ENCODE data around the gene CD247. TPM values are rescaled to one million over a fixed set of nuclear protein-coding genes. Genes with fewer than 3 reads are reported as not detected.
A peak's percentile ranks its signal among the peaks of the same experiment; 100 is the strongest.

The CD247 gene
- total and polyA plus RNA-seq, 9 of the 15 experiments (the other 6 are each of a cell fraction or from before 2014, with no cell fraction given), result 0.08 to 0.42 (median 0.28) TPM; not detected in 5

DNA sequence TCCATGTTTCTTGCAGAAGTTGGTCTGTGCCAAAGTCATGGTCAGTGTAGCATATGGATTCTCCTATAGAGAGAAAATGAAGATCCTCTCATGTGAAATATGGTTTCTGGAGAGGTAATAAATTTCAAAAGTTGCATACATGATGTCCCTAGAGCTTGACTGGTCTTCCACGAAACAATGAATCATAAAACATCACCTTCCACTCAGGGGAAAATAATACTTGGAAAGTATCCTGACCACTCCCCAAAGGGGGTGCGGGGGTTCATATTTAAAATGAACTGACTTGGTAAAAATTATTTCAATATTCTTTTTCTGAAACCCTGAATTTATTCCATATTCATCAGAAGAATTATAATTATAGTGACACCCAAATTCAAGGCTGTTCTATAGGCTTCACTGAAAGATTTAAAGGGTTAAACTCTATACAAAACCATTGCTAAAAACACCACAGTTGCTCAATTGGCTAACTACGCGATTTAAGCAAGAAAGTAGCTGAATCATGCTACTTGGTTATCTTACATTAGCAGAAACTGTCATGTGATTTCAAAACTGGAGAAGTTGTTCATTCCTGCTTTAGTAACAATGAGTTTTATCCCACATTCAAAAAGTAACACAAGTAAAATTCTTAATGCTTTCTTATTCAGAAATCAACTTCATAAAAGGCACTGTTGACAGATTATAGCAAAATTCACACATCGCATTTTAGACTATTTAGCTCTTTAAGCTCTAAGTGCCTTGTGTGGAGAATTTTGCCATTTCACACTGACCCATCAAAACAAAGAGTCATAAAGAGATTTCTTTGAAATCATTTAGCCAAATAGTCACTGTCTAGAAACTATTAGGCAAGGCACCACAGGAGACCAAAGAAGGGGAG lies 30.0 kb upstream of the CD247 start (continued):
- TF ChIP-seq, protein P1, sequence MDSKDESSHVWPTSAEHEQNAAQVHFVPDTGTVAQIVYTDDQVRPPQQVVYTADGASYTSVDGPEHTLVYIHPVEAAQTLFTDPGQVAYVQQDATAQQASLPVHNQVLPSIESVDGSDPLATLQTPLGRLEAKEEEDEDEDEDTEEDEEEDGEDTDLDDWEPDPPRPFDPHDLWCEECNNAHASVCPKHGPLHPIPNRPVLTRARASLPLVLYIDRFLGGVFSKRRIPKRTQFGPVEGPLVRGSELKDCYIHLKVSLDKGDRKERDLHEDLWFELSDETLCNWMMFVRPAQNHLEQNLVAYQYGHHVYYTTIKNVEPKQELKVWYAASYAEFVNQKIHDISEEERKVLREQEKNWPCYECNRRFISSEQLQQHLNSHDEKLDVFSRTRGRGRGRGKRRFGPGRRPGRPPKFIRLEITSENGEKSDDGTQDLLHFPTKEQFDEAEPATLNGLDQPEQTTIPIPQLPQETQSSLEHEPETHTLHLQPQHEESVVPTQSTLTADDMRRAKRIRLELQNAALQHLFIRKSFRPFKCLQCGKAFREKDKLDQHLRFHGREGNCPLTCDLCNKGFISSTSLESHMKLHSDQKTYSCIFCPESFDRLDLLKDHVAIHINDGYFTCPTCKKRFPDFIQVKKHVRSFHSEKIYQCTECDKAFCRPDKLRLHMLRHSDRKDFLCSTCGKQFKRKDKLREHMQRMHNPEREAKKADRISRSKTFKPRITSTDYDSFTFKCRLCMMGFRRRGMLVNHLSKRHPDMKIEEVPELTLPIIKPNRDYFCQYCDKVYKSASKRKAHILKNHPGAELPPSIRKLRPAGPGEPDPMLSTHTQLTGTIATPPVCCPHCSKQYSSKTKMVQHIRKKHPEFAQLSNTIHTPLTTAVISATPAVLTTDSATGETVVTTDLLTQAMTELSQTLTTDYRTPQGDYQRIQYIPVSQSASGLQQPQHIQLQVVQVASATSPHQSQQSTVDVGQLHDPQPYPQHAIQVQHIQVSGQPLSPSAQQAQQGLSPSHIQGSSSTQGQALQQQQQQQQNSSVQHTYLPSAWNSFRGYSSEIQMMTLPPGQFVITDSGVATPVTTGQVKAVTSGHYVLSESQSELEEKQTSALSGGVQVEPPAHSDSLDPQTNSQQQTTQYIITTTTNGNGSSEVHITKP (IDR thresholded peaks at IDR 0.05; ENCODE audit: partially characterized antibody), result no peak
- TF ChIP-seq, protein P2, sequence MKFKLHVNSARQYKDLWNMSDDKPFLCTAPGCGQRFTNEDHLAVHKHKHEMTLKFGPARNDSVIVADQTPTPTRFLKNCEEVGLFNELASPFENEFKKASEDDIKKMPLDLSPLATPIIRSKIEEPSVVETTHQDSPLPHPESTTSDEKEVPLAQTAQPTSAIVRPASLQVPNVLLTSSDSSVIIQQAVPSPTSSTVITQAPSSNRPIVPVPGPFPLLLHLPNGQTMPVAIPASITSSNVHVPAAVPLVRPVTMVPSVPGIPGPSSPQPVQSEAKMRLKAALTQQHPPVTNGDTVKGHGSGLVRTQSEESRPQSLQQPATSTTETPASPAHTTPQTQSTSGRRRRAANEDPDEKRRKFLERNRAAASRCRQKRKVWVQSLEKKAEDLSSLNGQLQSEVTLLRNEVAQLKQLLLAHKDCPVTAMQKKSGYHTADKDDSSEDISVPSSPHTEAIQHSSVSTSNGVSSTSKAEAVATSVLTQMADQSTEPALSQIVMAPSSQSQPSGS (CRISPR knock-in tag; IDR thresholded peaks at IDR 0.05), result no peak
- TF ChIP-seq, protein P3, sequence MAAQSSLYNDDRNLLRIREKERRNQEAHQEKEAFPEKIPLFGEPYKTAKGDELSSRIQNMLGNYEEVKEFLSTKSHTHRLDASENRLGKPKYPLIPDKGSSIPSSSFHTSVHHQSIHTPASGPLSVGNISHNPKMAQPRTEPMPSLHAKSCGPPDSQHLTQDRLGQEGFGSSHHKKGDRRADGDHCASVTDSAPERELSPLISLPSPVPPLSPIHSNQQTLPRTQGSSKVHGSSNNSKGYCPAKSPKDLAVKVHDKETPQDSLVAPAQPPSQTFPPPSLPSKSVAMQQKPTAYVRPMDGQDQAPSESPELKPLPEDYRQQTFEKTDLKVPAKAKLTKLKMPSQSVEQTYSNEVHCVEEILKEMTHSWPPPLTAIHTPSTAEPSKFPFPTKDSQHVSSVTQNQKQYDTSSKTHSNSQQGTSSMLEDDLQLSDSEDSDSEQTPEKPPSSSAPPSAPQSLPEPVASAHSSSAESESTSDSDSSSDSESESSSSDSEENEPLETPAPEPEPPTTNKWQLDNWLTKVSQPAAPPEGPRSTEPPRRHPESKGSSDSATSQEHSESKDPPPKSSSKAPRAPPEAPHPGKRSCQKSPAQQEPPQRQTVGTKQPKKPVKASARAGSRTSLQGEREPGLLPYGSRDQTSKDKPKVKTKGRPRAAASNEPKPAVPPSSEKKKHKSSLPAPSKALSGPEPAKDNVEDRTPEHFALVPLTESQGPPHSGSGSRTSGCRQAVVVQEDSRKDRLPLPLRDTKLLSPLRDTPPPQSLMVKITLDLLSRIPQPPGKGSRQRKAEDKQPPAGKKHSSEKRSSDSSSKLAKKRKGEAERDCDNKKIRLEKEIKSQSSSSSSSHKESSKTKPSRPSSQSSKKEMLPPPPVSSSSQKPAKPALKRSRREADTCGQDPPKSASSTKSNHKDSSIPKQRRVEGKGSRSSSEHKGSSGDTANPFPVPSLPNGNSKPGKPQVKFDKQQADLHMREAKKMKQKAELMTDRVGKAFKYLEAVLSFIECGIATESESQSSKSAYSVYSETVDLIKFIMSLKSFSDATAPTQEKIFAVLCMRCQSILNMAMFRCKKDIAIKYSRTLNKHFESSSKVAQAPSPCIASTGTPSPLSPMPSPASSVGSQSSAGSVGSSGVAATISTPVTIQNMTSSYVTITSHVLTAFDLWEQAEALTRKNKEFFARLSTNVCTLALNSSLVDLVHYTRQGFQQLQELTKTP (IDR thresholded peaks at IDR 0.05; ENCODE audit: low read depth in 1 of 2, partially characterized antibody in 2 of 2), result peak in 1 of 2 experiments; percentile 25
- no peak for TF ChIP-seq ZNF146 (CRISPR knock-in tag; IDR thresholded peaks at IDR 0.05; ENCODE audit: unreplicated experiment)
- no peak for TF ChIP-seq KAT8 (IDR thresholded peaks at IDR 0.05; ENCODE audit: low read depth)
- no peak for TF ChIP-seq PCBP2 (IDR thresholded peaks at IDR 0.05; ENCODE audit: low read depth, low read length, poor library complexity, severe bottlenecking)
- TF ChIP-seq GATA2 (CRISPR knock-in tag; IDR thresholded peaks at IDR 0.05), result peak; percentile 33; the same call in 1 of the 2 replicates
- TF ChIP-seq, protein P4, sequence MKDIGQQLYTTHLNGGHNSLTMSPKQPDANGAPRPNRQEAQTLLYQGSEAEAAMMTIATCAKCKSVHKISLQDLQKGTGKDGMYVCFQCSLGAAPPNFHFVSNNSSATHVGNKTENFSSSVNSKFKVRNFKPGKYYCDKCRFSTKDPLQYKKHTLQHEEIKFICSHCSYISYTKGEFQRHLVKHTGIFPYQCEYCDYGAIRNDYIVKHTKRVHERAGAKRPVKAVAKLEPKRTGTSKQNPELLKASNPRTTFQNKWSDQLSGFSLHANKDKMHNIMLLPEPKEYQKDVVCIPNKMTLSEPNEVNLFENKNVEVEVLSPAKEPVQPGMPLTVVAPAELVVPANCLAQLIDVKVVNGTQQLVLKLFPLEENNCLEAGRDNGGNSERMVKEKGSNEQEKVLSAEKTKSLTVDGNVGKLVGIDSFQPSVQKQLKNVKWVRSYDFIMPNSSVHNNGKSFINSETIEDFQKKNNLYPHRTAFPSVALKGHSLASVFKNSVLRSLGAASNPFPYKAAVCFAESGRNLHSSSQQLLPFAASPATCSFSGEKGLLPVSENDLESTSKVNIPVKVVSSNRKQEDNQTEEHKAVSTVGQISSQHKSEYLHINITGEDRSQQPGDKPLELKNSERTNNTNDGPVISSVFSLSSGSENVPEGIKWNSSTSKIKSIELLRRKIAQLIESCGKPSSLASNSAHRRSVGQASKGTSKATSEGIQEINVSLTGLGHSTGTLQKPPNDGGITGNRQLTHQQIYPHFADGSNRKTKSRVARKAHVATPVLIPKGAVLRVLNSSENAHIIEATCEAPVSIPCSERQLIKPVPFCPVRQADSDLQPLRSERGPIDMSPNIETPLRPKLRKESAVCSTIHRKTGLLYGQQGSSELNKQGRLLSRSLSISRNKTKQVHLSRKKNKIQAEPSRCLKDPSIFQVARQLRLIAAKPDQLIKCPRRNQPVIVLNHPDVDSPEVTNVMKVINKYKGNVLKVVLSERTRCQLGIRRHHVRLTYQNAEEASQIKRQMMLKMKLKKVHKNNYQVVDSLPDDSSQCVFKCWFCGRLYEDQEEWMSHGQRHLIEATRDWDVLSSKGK (CRISPR knock-in tag; IDR thresholded peaks at IDR 0.05), result 0 out of 2 replicates have a peak, but pooled peaks have one; percentile 6
- peak; percentile 80 to 85 for TF ChIP-seq TRIM24 (IDR thresholded peaks at IDR 0.05)
- TF ChIP-seq MBD2 (IDR thresholded peaks at IDR 0.05; ENCODE audit: borderline replicate concordance, low read depth), result peak; percentile 30
